ENCODE data around the gene NLGN1.

NLGN1 gene

GRCh38 chr3:173930251-173930650 lies 532.7 kb downstream of the NLGN1 start:
- DNase-seq = no peak

GRCh38 chr3:173932624-173933023 lies 535.1 kb downstream of the NLGN1 start:
- no peak for DNase-seq

GRCh38 chr3:173933113-173933512 lies 535.6 kb downstream of the NLGN1 start:
- DNase-seq = no peak

GRCh38 chr3:173936316-173936715 lies 538.8 kb downstream of the NLGN1 start:
- DNase-seq = no peak

GRCh38 chr3:173938159-173938558 lies 540.6 kb downstream of the NLGN1 start:
- no peak for DNase-seq

GRCh38 chr3:173938616-173939015 lies 541.1 kb downstream of the NLGN1 start:
- no peak for DNase-seq

- no peak for DNase-seq
These were observed 541.8 kb downstream of the NLGN1 start for GRCh38 chr3:173939331-173939730.

GRCh38 chr3:173943264-173943663 lies 545.7 kb downstream of the NLGN1 start:
- DNase-seq = no peak

GRCh38 chr3:173945170-173945569 lies 547.6 kb downstream of the NLGN1 start:
- no peak for DNase-seq

GRCh38 chr3:173945806-173946205 lies 548.3 kb downstream of the NLGN1 start:
- DNase-seq = no peak

GRCh38 chr3:173954647-173955046 lies 557.1 kb downstream of the NLGN1 start:
- no peak for DNase-seq

GRCh38 chr3:173957646-173958045 lies 560.1 kb downstream of the NLGN1 start:
- no peak for DNase-seq

GRCh38 chr3:173958805-173959204 lies 561.3 kb downstream of the NLGN1 start:
- no peak for DNase-seq

- no peak for DNase-seq
These were observed 572.7 kb downstream of the NLGN1 start for GRCh38 chr3:173970281-173970680.

GRCh38 chr3:173976281-173976680 lies 578.7 kb downstream of the NLGN1 start:
- no peak for DNase-seq

- no peak for DNase-seq
These were observed 580.2 kb downstream of the NLGN1 start for GRCh38 chr3:173977747-173978146.

GRCh38 chr3:173983343-173983742 lies 585.8 kb downstream of the NLGN1 start:
- DNase-seq = no peak

- no peak for DNase-seq
These were observed 589.4 kb downstream of the NLGN1 start for GRCh38 chr3:173986861-173987410.

- no peak for DNase-seq
These were observed 591.4 kb downstream of the NLGN1 start for GRCh38 chr3:173988909-173989308.

GRCh38 chr3:173992416-173992815 lies 594.9 kb downstream of the NLGN1 start:
- no peak for DNase-seq

- DNase-seq = no peak
These were observed 595.8 kb downstream of the NLGN1 start for GRCh38 chr3:173993299-173993698.

- DNase-seq = no peak
These were observed 603.1 kb downstream of the NLGN1 start for GRCh38 chr3:174000675-174001074.

- DNase-seq = no peak
These were observed 605.0 kb downstream of the NLGN1 start for GRCh38 chr3:174002543-174002942.

- no peak for DNase-seq
These were observed 613.4 kb downstream of the NLGN1 start for GRCh38 chr3:174010907-174011306.

- no peak for DNase-seq
These were observed 618.6 kb downstream of the NLGN1 start for GRCh38 chr3:174016186-174016585.

- DNase-seq = no peak
These were observed 622.6 kb downstream of the NLGN1 start for GRCh38 chr3:174020156-174020555.
